ENCODE data around the gene TFDP1.

Gene TFDP1

DNA sequence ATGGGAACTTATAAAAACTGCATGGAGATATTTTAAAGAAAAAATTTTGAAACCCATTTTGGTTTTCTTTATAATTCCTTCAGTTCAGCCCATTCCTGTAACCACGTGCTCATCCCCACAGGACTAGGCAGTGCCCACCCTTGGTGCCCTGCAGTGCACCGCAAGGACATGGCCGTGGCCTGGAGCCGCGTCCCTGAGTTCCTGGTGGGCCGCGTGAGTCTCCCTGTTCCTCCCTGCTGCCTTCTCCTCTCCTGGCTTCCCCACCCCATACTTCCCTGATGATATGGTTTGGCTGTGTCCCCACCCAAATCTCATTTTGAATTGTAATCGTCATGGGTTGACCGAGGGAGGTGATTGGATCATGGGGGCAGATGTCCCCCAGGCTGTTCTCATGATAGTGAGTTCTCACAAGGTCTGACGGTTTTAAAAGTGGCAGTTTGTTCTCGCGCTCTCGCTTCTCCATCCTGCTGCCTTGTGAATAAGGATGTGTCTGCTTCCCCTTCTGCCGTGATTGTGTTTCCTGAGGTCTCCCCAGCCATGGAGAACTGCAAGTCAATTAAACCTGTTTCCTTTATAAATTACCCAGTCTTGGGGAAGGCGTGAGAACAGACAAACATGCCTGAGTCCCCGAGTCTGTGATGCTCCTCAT, 31.6 kb upstream of the TFDP1 start:
- Histone ChIP-seq H3K9me2 (replicated peaks; ENCODE audit: insufficient read depth, low read length) (no peaks in the 10 kb centered on the region), H2AFZ (ENCODE audit: low read depth, low read length, severe bottlenecking) (no peak overlapping the region), H3K36me3 (ENCODE audit: low read length) (no peaks in the 10 kb centered on the region), H3K9ac (ENCODE audit: low read length) (no peak overlapping the region), H3K4me3 (ENCODE audit: insufficient read depth, low read length, poor library complexity, severe bottlenecking) (no peak overlapping the region), H3K9me3 (ENCODE audit: insufficient read depth, low read length) (no peaks in the 10 kb centered on the region), H3K4me2 (ENCODE audit: low read depth, low read length, poor library complexity, severe bottlenecking) (no peak overlapping the region), H3K79me2 (ENCODE audit: insufficient read depth, low read length) (no peaks in the 10 kb centered on the region), H3K27ac (ENCODE audit: low read depth, low read length) (no peak overlapping the region), H3F3A (ENCODE audit: insufficient read depth) (no peaks in the 10 kb centered on the region), H4K20me1 (ENCODE audit: low read depth, low read length) (no peaks in the 10 kb centered on the region), H3K27me3 (ENCODE audit: low read length) (no peaks in the 10 kb centered on the region)
- TF ChIP-seq, protein P1, sequence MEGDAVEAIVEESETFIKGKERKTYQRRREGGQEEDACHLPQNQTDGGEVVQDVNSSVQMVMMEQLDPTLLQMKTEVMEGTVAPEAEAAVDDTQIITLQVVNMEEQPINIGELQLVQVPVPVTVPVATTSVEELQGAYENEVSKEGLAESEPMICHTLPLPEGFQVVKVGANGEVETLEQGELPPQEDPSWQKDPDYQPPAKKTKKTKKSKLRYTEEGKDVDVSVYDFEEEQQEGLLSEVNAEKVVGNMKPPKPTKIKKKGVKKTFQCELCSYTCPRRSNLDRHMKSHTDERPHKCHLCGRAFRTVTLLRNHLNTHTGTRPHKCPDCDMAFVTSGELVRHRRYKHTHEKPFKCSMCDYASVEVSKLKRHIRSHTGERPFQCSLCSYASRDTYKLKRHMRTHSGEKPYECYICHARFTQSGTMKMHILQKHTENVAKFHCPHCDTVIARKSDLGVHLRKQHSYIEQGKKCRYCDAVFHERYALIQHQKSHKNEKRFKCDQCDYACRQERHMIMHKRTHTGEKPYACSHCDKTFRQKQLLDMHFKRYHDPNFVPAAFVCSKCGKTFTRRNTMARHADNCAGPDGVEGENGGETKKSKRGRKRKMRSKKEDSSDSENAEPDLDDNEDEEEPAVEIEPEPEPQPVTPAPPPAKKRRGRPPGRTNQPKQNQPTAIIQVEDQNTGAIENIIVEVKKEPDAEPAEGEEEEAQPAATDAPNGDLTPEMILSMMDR (IDR thresholded peaks at IDR 0.05; ENCODE audit: insufficient read depth, low read length, poor library complexity, severe bottlenecking), result no peak
- no peak for TF ChIP-seq EZH2phosphoT487 (conservative IDR thresholded peaks at IDR 0.05; ENCODE audit: low read length)

GRCh38 chr13:113553511-113554332, 30.8 kb upstream of the TFDP1 start:
- H3K9ac ChIP-seq (ENCODE audit: low read length), result no peak overlapping the region

DNA sequence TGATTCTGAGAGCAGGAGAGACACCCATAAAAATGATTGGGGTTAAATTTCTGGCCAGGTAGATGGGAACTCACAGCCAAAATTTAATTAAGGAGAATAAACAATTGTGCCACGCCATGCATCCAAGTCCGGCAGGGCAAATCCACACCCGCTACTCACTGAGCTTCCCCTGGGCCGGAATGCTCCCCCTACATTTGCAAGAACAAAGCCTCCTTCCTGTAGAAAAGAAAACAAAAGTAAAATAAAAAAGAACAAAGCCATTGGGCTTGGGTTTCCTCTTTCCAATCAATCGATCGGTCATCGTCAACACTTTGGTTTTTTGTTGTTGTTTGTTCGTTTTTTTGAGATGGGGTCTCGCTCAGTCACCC, 30.2 kb upstream of the TFDP1 start:
- no peaks in the 10 kb centered on the region for H3K9me3 ChIP-seq (ENCODE audit: insufficient read depth, low read length)

More at GRCh38 chr13:113553511-113554332, 30.8 kb upstream of the TFDP1 start:
- Histone ChIP-seq H3F3A (ENCODE audit: insufficient read depth) (no peaks in the 10 kb centered on the region), H3K27ac (ENCODE audit: low read depth, low read length) (no peak overlapping the region), H3K79me2 (ENCODE audit: insufficient read depth, low read length) (no peaks in the 10 kb centered on the region), H3K27me3 (ENCODE audit: low read length) (no peaks in the 10 kb centered on the region), H3K36me3 (ENCODE audit: low read length) (no peaks in the 10 kb centered on the region), H3K4me3 (ENCODE audit: insufficient read depth, low read length, poor library complexity, severe bottlenecking) (no peak overlapping the region), H3K9me3 (ENCODE audit: insufficient read depth, low read length) (no peaks in the 10 kb centered on the region), H4K20me1 (ENCODE audit: low read depth, low read length) (no peaks in the 10 kb centered on the region), H2AFZ (ENCODE audit: low read depth, low read length, severe bottlenecking) (no peak overlapping the region), H3K4me2 (ENCODE audit: low read depth, low read length, poor library complexity, severe bottlenecking) (no peak overlapping the region), H3K9me2 (replicated peaks; ENCODE audit: insufficient read depth, low read length) (no peaks in the 10 kb centered on the region)
- no peak for TF ChIP-seq EZH2phosphoT487 (conservative IDR thresholded peaks at IDR 0.05; ENCODE audit: low read length)
- TF ChIP-seq, protein P1 (IDR thresholded peaks at IDR 0.05; ENCODE audit: insufficient read depth, low read length, poor library complexity, severe bottlenecking), result no peak

More for the DNA sequence above, 30.2 kb upstream of the TFDP1 start:
- Histone ChIP-seq H3F3A (ENCODE audit: insufficient read depth) (no peaks in the 10 kb centered on the region), H2AFZ (ENCODE audit: low read depth, low read length, severe bottlenecking) (no peak overlapping the region), H3K27ac (ENCODE audit: low read depth, low read length) (no peak overlapping the region), H3K79me2 (ENCODE audit: insufficient read depth, low read length) (no peaks in the 10 kb centered on the region), H3K9me2 (replicated peaks; ENCODE audit: insufficient read depth, low read length) (no peaks in the 10 kb centered on the region), H3K4me3 (ENCODE audit: insufficient read depth, low read length, poor library complexity, severe bottlenecking) (no peak overlapping the region), H4K20me1 (ENCODE audit: low read depth, low read length) (no peaks in the 10 kb centered on the region), H3K36me3 (ENCODE audit: low read length) (no peaks in the 10 kb centered on the region), H3K9ac (ENCODE audit: low read length) (no peak overlapping the region), H3K4me2 (ENCODE audit: low read depth, low read length, poor library complexity, severe bottlenecking) (no peak overlapping the region), H3K27me3 (ENCODE audit: low read length) (no peaks in the 10 kb centered on the region)
- TF ChIP-seq EZH2phosphoT487 (conservative IDR thresholded peaks at IDR 0.05; ENCODE audit: low read length), result no peak
- TF ChIP-seq, protein P1 (IDR thresholded peaks at IDR 0.05; ENCODE audit: insufficient read depth, low read length, poor library complexity, severe bottlenecking), result no peak
